Mesenchymal stem cell (in vitro differentiated cells and primary cell): ENCODE measurements around the gene HMG20A.

Experiments
- DNase-seq: peaks from one replicate; pipeline ENCODE4 v3.0.0-alpha.2; 2013
- H2AFZ ChIP-seq: one replicate; pipeline ENCODE4 v1.6.1; 2013; ENCODE audit warnings: low read depth, mild to moderate bottlenecking, control low read depth, inconsistent platforms, low read length, moderate library complexity
- H2AK5ac ChIP-seq: 2 replicates; pipeline ENCODE4 v1.6.1; 2013; ENCODE audit warnings: low read length, moderate library complexity, mild to moderate bottlenecking, inconsistent platforms; ENCODE audit not compliant: severe bottlenecking
- H2BK120ac ChIP-seq: one replicate; pipeline ENCODE4 v1.6.1; 2013; ENCODE audit warnings: low read depth, mild to moderate bottlenecking, inconsistent platforms, low read length, moderate library complexity
- H2BK12ac ChIP-seq, 2 experiments: one replicate each; pipeline ENCODE4 v1.6.1; 2013; ENCODE audit warnings: inconsistent platforms in 2 of 2, low read length in 2 of 2, mild to moderate bottlenecking in 2 of 2, moderate library complexity in 2 of 2, control low read depth in 1 of 2
- H2BK15ac ChIP-seq: one replicate; pipeline ENCODE4 v1.6.1; 2013; ENCODE audit warnings: mild to moderate bottlenecking, low read depth, inconsistent platforms; ENCODE audit not compliant: poor library complexity, severe bottlenecking
- H2BK5ac ChIP-seq: 2 replicates; pipeline ENCODE4 v1.6.1; 2013; ENCODE audit warnings: low read depth, mild to moderate bottlenecking, low read length, control low read depth, inconsistent platforms; ENCODE audit not compliant: poor library complexity, severe bottlenecking
- H3K14ac ChIP-seq, 2 experiments: one replicate each; pipeline ENCODE4 v1.6.1; 2013; ENCODE audit warnings: inconsistent platforms in 2 of 2, low read length in 2 of 2, control low read depth in 1 of 2, mild to moderate bottlenecking in 1 of 2, moderate library complexity in 1 of 2
- H3K18ac ChIP-seq, 2 experiments: one replicate each; pipeline ENCODE4 v1.6.1; 2013; ENCODE audit warnings: inconsistent platforms in 2 of 2, low read length in 2 of 2, control low read depth in 1 of 2, low read depth in 1 of 2, mild to moderate bottlenecking in 1 of 2
- H3K23ac ChIP-seq, 2 experiments: one replicate each; pipeline ENCODE4 v1.6.1; 2013; ENCODE audit warnings: inconsistent platforms in 2 of 2, low read length in 2 of 2, mild to moderate bottlenecking in 2 of 2, moderate library complexity in 2 of 2, control low read depth in 1 of 2
- H3K27ac ChIP-seq: 2 replicates; pipeline ENCODE4 v1.5.1; 2013; ENCODE audit warnings: mild to moderate bottlenecking, moderate library complexity, low read length, control low read depth, inconsistent platforms; ENCODE audit not compliant: poor library complexity, severe bottlenecking
- H3K27me3 ChIP-seq, 2 experiments: 2 replicates each; pipeline versions ENCODE4 v1.6.1 to v1.7.0; 2013; ENCODE audit warnings: low read length in 2 of 2, mild to moderate bottlenecking in 2 of 2, moderate library complexity in 2 of 2, control low read depth in 1 of 2, inconsistent platforms in 1 of 2; ENCODE audit not compliant: control insufficient read depth in 1 of 2, insufficient read depth in 1 of 2
- H3K36me3 ChIP-seq, 2 experiments: 2 replicates each; pipeline versions ENCODE4 v1.6.1 to v1.7.0; 2013; ENCODE audit warnings: low read length in 2 of 2, control low read depth in 1 of 2, inconsistent platforms in 1 of 2, low read depth in 1 of 2, mild to moderate bottlenecking in 1 of 2; ENCODE audit not compliant: insufficient read depth in 2 of 2, control insufficient read depth in 1 of 2
- H3K4ac ChIP-seq, 2 experiments: one replicate each; pipeline ENCODE4 v1.6.1; 2013; ENCODE audit warnings: inconsistent platforms in 2 of 2, low read length in 2 of 2, mild to moderate bottlenecking in 2 of 2, moderate library complexity in 2 of 2, control low read depth in 1 of 2, low read depth in 1 of 2
- H3K4me1 ChIP-seq: 2 replicates; pipeline ENCODE4 v1.6.1; 2013; ENCODE audit warnings: low read depth, low read length, control low read depth; ENCODE audit not compliant: control insufficient read depth, insufficient read depth
- H3K4me2 ChIP-seq: 2 replicates; pipeline ENCODE4 v1.6.1; 2013; ENCODE audit warnings: low read length, mild to moderate bottlenecking, inconsistent platforms; ENCODE audit not compliant: poor library complexity, severe bottlenecking
- H3K4me3 ChIP-seq, 2 experiments: 2 replicates each; pipeline versions ENCODE4 v1.5.1 to v1.7.0; 2013; ENCODE audit warnings: low read length in 2 of 2, mild to moderate bottlenecking in 2 of 2, control low read depth in 1 of 2, low read depth in 1 of 2; ENCODE audit not compliant: insufficient read depth in 1 of 2
- H3K79me1 ChIP-seq: replicated peaks from 2 replicates; pipeline ENCODE4 v1.6.1; 2013; ENCODE audit warnings: mild to moderate bottlenecking, control low read depth, low read length, inconsistent platforms; ENCODE audit not compliant: poor library complexity, severe bottlenecking
- H3K9ac ChIP-seq: 2 replicates; pipeline ENCODE4 v1.7.0; 2013; ENCODE audit warnings: mild to moderate bottlenecking, low read length, moderate library complexity
- H3K9me3 ChIP-seq: 2 replicates; pipeline ENCODE4 v1.7.0; 2013; ENCODE audit warnings: mild to moderate bottlenecking, low read length; ENCODE audit not compliant: control insufficient read depth
- H4K8ac ChIP-seq: one replicate; pipeline ENCODE4 v1.6.1; 2013; ENCODE audit warnings: inconsistent platforms, mild to moderate bottlenecking, low read length, moderate library complexity
- H4K91ac ChIP-seq: one replicate; pipeline ENCODE4 v1.6.1; 2013; ENCODE audit warnings: mild to moderate bottlenecking, low read length, inconsistent platforms
- whole genome bisulfite sequencing: methylation state at CpG from one replicate; pipeline ENCODE4 v1.1.7; 2013; ENCODE audit warnings: mixed read lengths; 5-methylcytosine and 5-hydroxymethylcytosine counted together

Gene HMG20A

DNA sequence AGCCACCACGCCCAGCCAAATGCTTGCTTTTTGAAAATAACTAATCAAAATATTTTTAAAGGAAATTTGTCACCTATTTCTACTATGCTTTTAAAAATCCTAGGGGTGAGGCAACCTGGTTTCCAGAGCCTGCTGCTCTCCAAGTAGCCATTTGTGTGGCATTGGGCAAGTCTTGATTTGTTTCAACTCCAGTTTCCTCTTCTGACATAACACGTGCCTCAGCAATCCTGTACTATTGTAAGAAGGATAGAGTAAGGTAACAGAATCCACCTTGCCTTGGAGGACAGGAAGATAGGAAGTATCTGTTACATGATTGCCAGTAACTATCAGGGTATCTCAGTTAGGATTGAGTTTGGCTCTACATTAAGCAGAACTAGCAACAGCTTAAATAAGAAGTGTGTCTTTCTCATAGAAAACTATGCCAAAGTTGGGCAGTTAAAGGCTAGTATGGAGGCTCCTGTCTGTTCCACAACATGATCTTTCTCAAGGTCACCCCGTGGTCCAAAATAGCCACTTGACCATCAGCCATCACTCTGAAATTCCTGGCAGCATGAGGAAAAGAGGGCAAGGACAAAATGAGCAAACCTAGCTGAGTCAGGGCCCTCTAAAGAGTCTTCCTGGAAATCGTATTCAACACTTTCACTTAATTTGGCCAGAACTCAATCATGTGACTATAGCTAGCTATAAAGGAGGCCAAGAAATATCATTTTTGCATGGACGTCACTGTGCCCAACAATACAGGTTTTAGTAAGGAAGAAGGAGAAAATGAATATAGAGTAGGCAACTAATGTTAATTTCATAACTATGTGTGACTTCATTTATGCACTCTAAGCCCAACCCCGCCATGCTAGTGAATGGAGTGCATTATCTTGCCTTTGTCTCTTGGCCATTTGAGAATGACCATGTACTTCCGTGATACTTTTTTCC lies 66.1 kb downstream of the HMG20A start:
- Histone ChIP-seq H4K8ac (no peak overlapping the region), H2BK15ac (no peak overlapping the region), H3K9me3 (no peaks in the 10 kb centered on the region), H3K27me3 (no peaks in the 10 kb centered on the region), H3K27ac (no peak overlapping the region), H3K36me3 (peaks cover 5 to 23% of the 10 kb centered on the region in 2 experiments), H2AFZ (no peak overlapping the region), H3K79me1 (peaks cover 2% of the 10 kb centered on the region), H2BK5ac (no peak overlapping the region), H3K4me3 (no peak overlapping the region), H3K14ac (no peak overlapping the region), H3K23ac (no peak overlapping the region), H3K4me1 (peaks cover 5% of the 10 kb centered on the region), H3K4ac (no peak overlapping the region), H3K9ac (no peak overlapping the region), H4K91ac (no peak overlapping the region), H3K18ac (peak overlapping the region in 1 of 2 experiments; percentile 83), H2AK5ac (no peak overlapping the region), H3K4me2 (no peak overlapping the region), H2BK120ac (no peak overlapping the region), H2BK12ac (no peak overlapping the region)
- 88% methylated on average over 6 of the region's 7 CpGs for WGBS
- no peak for DNase-seq

DNA sequence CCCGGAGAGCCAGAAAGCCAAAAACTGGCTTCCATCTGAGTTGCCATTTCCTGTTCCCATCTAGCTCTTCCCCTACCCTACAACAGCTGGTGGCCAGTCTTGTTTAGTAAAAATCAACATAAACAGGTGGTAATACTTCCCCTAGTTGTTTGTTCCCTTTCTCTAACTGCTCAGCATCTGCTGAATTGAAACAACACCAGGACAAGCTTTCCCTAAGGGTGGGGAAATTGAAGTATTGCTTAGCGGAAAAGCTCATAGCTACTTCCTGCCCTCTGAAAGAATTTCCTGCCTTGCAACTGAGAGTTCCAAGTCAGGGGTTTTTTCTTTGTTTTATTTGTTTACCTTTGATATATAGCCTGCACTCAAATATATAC lies 66.8 kb downstream of the HMG20A start:
- Histone ChIP-seq H3K27ac (no peak overlapping the region), H3K9me3 (no peaks in the 10 kb centered on the region), H4K8ac (no peak overlapping the region), H3K36me3 (peaks cover 5 to 23% of the 10 kb centered on the region in 2 experiments), H3K9ac (no peak overlapping the region), H4K91ac (no peak overlapping the region), H3K4me3 (no peak overlapping the region), H3K4me2 (no peak overlapping the region), H2BK5ac (no peak overlapping the region), H3K4ac (no peak overlapping the region), H2BK12ac (no peak overlapping the region), H3K4me1 (peaks cover 5% of the 10 kb centered on the region), H3K14ac (no peak overlapping the region), H3K27me3 (no peaks in the 10 kb centered on the region), H3K23ac (no peak overlapping the region), H2BK15ac (no peak overlapping the region), H2BK120ac (no peak overlapping the region), H2AK5ac (no peak overlapping the region), H3K18ac (peak overlapping the region in 1 of 2 experiments; percentile 83), H2AFZ (no peak overlapping the region), H3K79me1 (peaks cover 2% of the 10 kb centered on the region)
- peak; percentile 21 for DNase-seq
- 69% methylated on average over 2 of the region's 2 CpGs for WGBS

DNA sequence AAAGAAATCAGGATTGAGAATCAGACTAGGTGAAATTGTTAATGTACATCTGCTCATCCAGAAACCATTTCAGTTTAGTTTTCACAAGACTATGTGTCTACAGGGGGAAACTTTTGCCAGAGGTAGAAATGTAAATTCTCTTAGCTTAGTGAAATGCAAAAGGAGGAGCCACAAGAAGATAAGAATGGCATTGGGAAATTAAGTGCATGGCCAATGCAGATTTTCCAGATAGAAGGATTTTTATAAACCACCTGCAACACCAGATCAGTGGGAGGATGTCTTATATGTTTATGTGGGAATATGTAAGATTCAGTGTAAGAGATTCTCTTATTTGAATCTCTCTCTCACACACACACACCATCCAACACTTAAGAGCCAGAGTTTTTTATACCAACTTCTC lies 67.2 kb downstream of the HMG20A start:
- Histone ChIP-seq H3K36me3 (peaks cover 5 to 23% of the 10 kb centered on the region in 2 experiments), H3K4ac (no peak overlapping the region), H3K4me2 (no peak overlapping the region), H2BK12ac (no peak overlapping the region), H4K8ac (no peak overlapping the region), H3K4me1 (peaks cover 5% of the 10 kb centered on the region), H3K79me1 (peaks cover 2% of the 10 kb centered on the region), H3K4me3 (no peak overlapping the region), H4K91ac (no peak overlapping the region), H3K9ac (no peak overlapping the region), H2AFZ (no peak overlapping the region), H2AK5ac (no peak overlapping the region), H2BK15ac (no peak overlapping the region), H3K27me3 (no peaks in the 10 kb centered on the region), H3K23ac (no peak overlapping the region), H2BK5ac (no peak overlapping the region), H3K14ac (no peak overlapping the region), H3K9me3 (no peaks in the 10 kb centered on the region), H3K18ac (no peak overlapping the region), H3K27ac (no peak overlapping the region), H2BK120ac (no peak overlapping the region)
- no peak for DNase-seq

DNA sequence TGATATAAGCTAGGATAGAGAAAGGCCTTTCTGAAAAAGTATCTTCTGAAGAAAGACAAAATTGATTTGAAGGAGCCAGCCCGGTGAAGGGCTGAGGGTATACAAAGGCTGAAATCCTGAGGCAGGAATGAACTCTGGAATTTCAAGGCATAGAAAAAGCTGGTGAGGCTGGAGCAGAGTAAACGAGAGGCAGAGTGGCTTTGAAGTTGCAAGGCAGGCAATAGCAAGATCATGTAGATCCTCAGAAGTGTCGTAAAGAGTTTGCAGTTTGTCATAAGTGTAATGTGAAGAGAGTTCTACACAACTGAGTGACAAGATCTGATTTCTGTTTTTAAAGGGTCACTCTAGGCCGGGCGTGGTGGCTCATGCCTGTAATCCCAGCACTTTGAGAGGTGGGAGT lies 69.0 kb downstream of the HMG20A start:
- peaks cover 0 to 7% of the 10 kb centered on the region in 2 experiments for H3K36me3 ChIP-seq
- no peak overlapping the region for H2AFZ ChIP-seq
- WGBS, result 76% methylated on average over 5 of the region's 5 CpGs
- H3K79me1 ChIP-seq, result peaks cover 1% of the 10 kb centered on the region
- no peak overlapping the region for H4K8ac ChIP-seq
- no peaks in the 10 kb centered on the region for H3K9me3 ChIP-seq
- H3K4ac ChIP-seq, result no peak overlapping the region
- DNase-seq, result no peak
- no peak overlapping the region for H2BK15ac ChIP-seq
- no peak overlapping the region for H3K4me2 ChIP-seq
- no peak overlapping the region for H2BK12ac ChIP-seq
- H3K14ac ChIP-seq, result no peak overlapping the region
- no peak overlapping the region for H3K23ac ChIP-seq
- no peak overlapping the region for H2BK120ac ChIP-seq
- no peak overlapping the region for H3K9ac ChIP-seq
- H3K18ac ChIP-seq, result no peak overlapping the region
- H3K4me1 ChIP-seq, result peaks cover 3% of the 10 kb centered on the region
- no peaks in the 10 kb centered on the region for H3K27me3 ChIP-seq
- no peak overlapping the region for H4K91ac ChIP-seq
- no peak overlapping the region for H2BK5ac ChIP-seq
- H3K4me3 ChIP-seq, result no peak overlapping the region
- H3K27ac ChIP-seq, result no peak overlapping the region
- no peak overlapping the region for H2AK5ac ChIP-seq
